ENCODE measurements around the gene SPHK1. TPM values are rescaled to one million over a fixed set of nuclear protein-coding genes. Genes with fewer than 3 reads are reported as not detected.
A peak's percentile ranks its signal among the peaks of the same experiment; 100 is the strongest.

SPHK1 gene
- total and polyA plus RNA-seq, 12 donors: 0.53 to 15.3 (median 4.7) TPM

DNA sequence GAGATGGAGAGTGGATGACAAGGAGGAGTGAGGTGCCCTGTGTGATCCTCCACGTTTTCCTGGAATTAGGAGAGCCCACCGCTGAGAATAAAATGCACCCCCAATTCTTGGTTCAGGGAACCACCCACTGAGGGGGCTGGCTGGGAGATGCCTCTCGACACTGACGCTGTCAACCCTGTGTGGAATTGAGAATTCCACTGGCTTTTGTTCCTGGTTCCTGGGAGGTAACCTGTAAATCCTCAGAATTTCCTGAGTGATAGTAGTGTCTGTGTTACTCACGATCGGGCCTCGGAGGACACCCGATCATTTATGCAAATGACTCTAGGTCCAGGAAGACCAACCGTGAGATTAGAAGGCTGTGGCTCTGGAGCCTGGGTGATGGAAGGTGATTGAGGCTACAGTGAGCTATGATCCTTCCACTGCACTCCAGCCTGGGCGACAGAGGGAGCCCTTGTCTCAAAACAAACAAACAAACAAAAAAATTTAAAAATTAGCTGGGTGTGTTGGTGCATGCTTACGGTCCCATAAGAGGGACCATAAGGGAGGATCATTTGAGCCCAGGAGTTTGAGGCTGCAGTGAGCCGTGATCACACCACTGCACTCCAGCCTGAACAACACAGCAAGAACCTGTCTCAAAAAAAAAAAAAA lies 19.0 kb upstream of the SPHK1 start:
- WGBS, 4 donors: 41 to 55% (median 46%) methylated on average over 12 of the region's 12 CpGs
- intact Hi-C loops (cut with DNase I): no loop called here
- TF ChIP-seq, protein P1, sequence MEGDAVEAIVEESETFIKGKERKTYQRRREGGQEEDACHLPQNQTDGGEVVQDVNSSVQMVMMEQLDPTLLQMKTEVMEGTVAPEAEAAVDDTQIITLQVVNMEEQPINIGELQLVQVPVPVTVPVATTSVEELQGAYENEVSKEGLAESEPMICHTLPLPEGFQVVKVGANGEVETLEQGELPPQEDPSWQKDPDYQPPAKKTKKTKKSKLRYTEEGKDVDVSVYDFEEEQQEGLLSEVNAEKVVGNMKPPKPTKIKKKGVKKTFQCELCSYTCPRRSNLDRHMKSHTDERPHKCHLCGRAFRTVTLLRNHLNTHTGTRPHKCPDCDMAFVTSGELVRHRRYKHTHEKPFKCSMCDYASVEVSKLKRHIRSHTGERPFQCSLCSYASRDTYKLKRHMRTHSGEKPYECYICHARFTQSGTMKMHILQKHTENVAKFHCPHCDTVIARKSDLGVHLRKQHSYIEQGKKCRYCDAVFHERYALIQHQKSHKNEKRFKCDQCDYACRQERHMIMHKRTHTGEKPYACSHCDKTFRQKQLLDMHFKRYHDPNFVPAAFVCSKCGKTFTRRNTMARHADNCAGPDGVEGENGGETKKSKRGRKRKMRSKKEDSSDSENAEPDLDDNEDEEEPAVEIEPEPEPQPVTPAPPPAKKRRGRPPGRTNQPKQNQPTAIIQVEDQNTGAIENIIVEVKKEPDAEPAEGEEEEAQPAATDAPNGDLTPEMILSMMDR (IDR thresholded peaks at IDR 0.05): peak; percentile 9 to 44 (median 26)
- TF ChIP-seq POLR2A (IDR thresholded peaks at IDR 0.05): no peak

DNA sequence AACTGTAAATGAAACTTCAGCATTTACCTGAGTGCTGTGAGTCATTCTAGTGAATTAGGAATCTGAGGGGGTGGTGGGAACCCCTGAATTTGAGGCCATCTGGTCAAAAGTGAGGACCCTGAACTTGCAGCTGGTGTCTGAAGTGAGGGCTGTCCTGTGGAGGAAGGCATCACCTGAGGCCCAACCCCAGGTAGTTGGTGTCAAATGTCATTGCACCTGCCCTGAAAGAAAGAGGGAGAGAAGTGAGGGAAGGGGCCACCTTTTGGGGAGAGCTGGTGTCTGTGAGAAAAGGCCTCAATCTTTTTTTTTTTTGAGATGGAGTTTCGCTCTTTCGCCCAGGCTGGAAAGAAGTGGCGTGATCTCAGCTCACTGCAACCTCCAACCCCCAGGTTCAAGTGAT lies 18.2 kb upstream of the SPHK1 start:
- no peaks in the 10 kb centered on the region for H3K9me3 ChIP-seq (replicated peaks in 1 of 3)
- no peak overlapping the region for H3K27ac ChIP-seq
- TF ChIP-seq POLR2A (IDR thresholded peaks at IDR 0.05): no peak
- TF ChIP-seq, protein P1 (IDR thresholded peaks at IDR 0.05): no peak
- H3K27me3 ChIP-seq: no peaks in the 10 kb centered on the region
- intact Hi-C loops (cut with DNase I): no loop called here
- H3K36me3 ChIP-seq (replicated peaks in 1 of 2): no peaks in the 10 kb centered on the region
- no peak overlapping the region for H3K4me3 ChIP-seq
- H3K4me1 ChIP-seq (replicated peaks in 1 of 2): peaks cover 0 to 8% of the 10 kb centered on the region in 2 donors
- 90 to 100% (median 96%) methylated on average over 3 of the region's 3 CpGs for WGBS, 4 donors
- DNase-seq: no peak

More for the DNA sequence above, 19.0 kb upstream of the SPHK1 start:
- Histone ChIP-seq H3K27me3 (no peaks in the 10 kb centered on the region), H3K36me3 (replicated peaks in 1 of 2) (no peaks in the 10 kb centered on the region), H3K4me1 (replicated peaks in 1 of 2) (peaks cover 0 to 8% of the 10 kb centered on the region in 2 donors), H3K9me3 (replicated peaks in 1 of 3) (no peaks in the 10 kb centered on the region), H3K27ac (no peak overlapping the region), H3K4me3 (no peak overlapping the region)
- DNase-seq: peak in 1 of 7 donors; percentile 16

DNA sequence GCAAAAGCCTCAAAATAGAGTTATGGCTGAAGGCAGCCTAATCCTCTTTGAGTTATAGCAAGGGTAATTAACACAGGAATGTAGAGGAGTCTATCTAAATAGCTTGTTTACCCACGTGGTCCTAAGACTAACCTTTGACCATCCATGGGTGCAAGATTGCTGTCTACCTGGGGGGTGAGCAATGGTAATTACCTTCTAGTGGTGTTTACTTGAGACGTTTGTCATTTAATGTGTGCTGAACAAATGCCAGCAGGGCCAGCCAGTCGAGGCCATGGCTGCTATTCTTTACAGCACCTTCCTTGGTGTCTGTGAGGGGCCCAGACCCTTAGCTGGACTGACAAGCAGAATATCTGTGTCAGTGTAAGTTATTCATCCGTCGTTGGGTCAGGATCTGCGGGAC lies 16.8 kb upstream of the SPHK1 start:
- TF ChIP-seq POLR2A (IDR thresholded peaks at IDR 0.05): no peak
- TF ChIP-seq, protein P1 (IDR thresholded peaks at IDR 0.05): no peak
- intact Hi-C loops (cut with DNase I): no loop called here
- Histone ChIP-seq H3K9me3 (replicated peaks in 1 of 3) (no peaks in the 10 kb centered on the region), H3K4me3 (no peak overlapping the region), H3K27ac (no peak overlapping the region), H3K4me1 (replicated peaks in 1 of 2) (no peaks in the 10 kb centered on the region), H3K36me3 (replicated peaks in 1 of 2) (no peaks in the 10 kb centered on the region), H3K27me3 (no peaks in the 10 kb centered on the region)
- DNase-seq: no peak
- 67 to 73% (median 72%) methylated on average over 1 to 6 of the region's 6 CpGs for WGBS, 4 donors

DNA sequence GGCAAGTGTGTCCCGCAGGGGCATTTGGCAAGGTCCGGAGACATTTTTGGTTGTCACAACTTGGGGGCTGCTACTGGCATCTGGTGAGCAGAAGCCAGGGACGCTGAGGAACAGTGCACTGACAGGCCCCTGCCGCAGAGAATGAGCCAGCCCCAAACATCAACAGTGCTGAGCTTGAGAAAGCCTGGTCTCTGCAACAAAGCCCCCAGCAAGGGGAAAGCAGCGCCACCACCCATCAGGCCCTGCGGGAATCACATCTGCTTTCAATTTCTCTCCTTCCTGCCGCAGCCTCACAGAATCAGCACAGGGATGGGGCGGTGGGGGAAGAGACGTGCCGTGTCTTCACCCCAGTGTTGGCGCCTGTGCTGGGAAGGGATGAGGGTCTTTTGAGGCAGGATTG lies 15.9 kb upstream of the SPHK1 start:
- 75 to 85% (median 80%) methylated on average over 2 to 11 of the region's 11 CpGs for WGBS, 4 donors
- no peak for TF ChIP-seq POLR2A (IDR thresholded peaks at IDR 0.05)
- TF ChIP-seq, protein P1 (IDR thresholded peaks at IDR 0.05): no peak
- intact Hi-C loops (cut with DNase I): no loop called here

More for the DNA sequence above, 15.9 kb upstream of the SPHK1 start:
- Histone ChIP-seq H3K9me3 (replicated peaks in 1 of 3) (no peaks in the 10 kb centered on the region), H3K4me1 (replicated peaks in 1 of 2) (no peaks in the 10 kb centered on the region), H3K36me3 (replicated peaks in 1 of 2) (no peaks in the 10 kb centered on the region), H3K27ac (no peak overlapping the region), H3K4me3 (no peak overlapping the region), H3K27me3 (no peaks in the 10 kb centered on the region)
- no peak for DNase-seq
